ENCODE data around the gene KNSTRN.

Gene KNSTRN

GRCh38 chr15:40342416-40343320, 39.9 kb upstream of the KNSTRN start:
- no peak overlapping the region for H3K27ac ChIP-seq (ENCODE audit: low read depth, low read length)
- no peaks in the 10 kb centered on the region for H3K9me2 ChIP-seq (replicated peaks; ENCODE audit: insufficient read depth, low read length)
- H3K4me3 ChIP-seq (ENCODE audit: insufficient read depth, low read length, poor library complexity, severe bottlenecking), result no peak overlapping the region
- no peaks in the 10 kb centered on the region for H3K27me3 ChIP-seq (ENCODE audit: low read length)
- no peaks in the 10 kb centered on the region for H3K79me2 ChIP-seq (ENCODE audit: insufficient read depth, low read length)
- no peaks in the 10 kb centered on the region for H4K20me1 ChIP-seq (ENCODE audit: low read depth, low read length)
- H3F3A ChIP-seq (ENCODE audit: insufficient read depth), result no peaks in the 10 kb centered on the region
- no peak overlapping the region for H3K9ac ChIP-seq (ENCODE audit: low read length)
- TF ChIP-seq EZH2phosphoT487 (conservative IDR thresholded peaks at IDR 0.05; ENCODE audit: low read length) (no peak), CTCF (IDR thresholded peaks at IDR 0.05; ENCODE audit: insufficient read depth, low read length, poor library complexity, severe bottlenecking) (no peak)
- H3K4me2 ChIP-seq (ENCODE audit: low read depth, low read length, poor library complexity, severe bottlenecking), result no peak overlapping the region
- no peaks in the 10 kb centered on the region for H3K9me3 ChIP-seq (ENCODE audit: insufficient read depth, low read length)
- no peak overlapping the region for H2AFZ ChIP-seq (ENCODE audit: low read depth, low read length, severe bottlenecking)
- H3K36me3 ChIP-seq (ENCODE audit: low read length), result no peaks in the 10 kb centered on the region

GRCh38 chr15:40343512-40343911, 39.0 kb upstream of the KNSTRN start:
- no peak overlapping the region for H3K27ac ChIP-seq (ENCODE audit: low read depth, low read length)
- H3K9me3 ChIP-seq (ENCODE audit: insufficient read depth, low read length), result no peaks in the 10 kb centered on the region
- no peaks in the 10 kb centered on the region for H3K79me2 ChIP-seq (ENCODE audit: insufficient read depth, low read length)
- H3K9me2 ChIP-seq (replicated peaks; ENCODE audit: insufficient read depth, low read length), result no peaks in the 10 kb centered on the region
- no peaks in the 10 kb centered on the region for H4K20me1 ChIP-seq (ENCODE audit: low read depth, low read length)
- no peak overlapping the region for H3K4me3 ChIP-seq (ENCODE audit: insufficient read depth, low read length, poor library complexity, severe bottlenecking)
- no peak overlapping the region for H3K4me2 ChIP-seq (ENCODE audit: low read depth, low read length, poor library complexity, severe bottlenecking)
- H2AFZ ChIP-seq (ENCODE audit: low read depth, low read length, severe bottlenecking), result no peak overlapping the region
- H3K9ac ChIP-seq (ENCODE audit: low read length), result no peak overlapping the region
- H3F3A ChIP-seq (ENCODE audit: insufficient read depth), result no peaks in the 10 kb centered on the region
- H3K27me3 ChIP-seq (ENCODE audit: low read length), result no peaks in the 10 kb centered on the region
- H3K36me3 ChIP-seq (ENCODE audit: low read length), result no peaks in the 10 kb centered on the region
- TF ChIP-seq CTCF (IDR thresholded peaks at IDR 0.05; ENCODE audit: insufficient read depth, low read length, poor library complexity, severe bottlenecking), result no peak
- no peak for TF ChIP-seq EZH2phosphoT487 (conservative IDR thresholded peaks at IDR 0.05; ENCODE audit: low read length)

GRCh38 chr15:40344217-40344616, 38.3 kb upstream of the KNSTRN start:
- Histone ChIP-seq H3K36me3 (ENCODE audit: low read length) (no peaks in the 10 kb centered on the region), H3K9me3 (ENCODE audit: insufficient read depth, low read length) (no peaks in the 10 kb centered on the region), H4K20me1 (ENCODE audit: low read depth, low read length) (no peaks in the 10 kb centered on the region), H3K9me2 (replicated peaks; ENCODE audit: insufficient read depth, low read length) (no peaks in the 10 kb centered on the region), H3K4me2 (ENCODE audit: low read depth, low read length, poor library complexity, severe bottlenecking) (no peak overlapping the region), H3K27ac (ENCODE audit: low read depth, low read length) (no peak overlapping the region), H2AFZ (ENCODE audit: low read depth, low read length, severe bottlenecking) (no peak overlapping the region), H3K9ac (ENCODE audit: low read length) (no peak overlapping the region), H3K79me2 (ENCODE audit: insufficient read depth, low read length) (no peaks in the 10 kb centered on the region), H3K27me3 (ENCODE audit: low read length) (no peaks in the 10 kb centered on the region), H3K4me3 (ENCODE audit: insufficient read depth, low read length, poor library complexity, severe bottlenecking) (no peak overlapping the region), H3F3A (ENCODE audit: insufficient read depth) (no peaks in the 10 kb centered on the region)
- TF ChIP-seq CTCF (IDR thresholded peaks at IDR 0.05; ENCODE audit: insufficient read depth, low read length, poor library complexity, severe bottlenecking) (no peak), EZH2phosphoT487 (conservative IDR thresholded peaks at IDR 0.05; ENCODE audit: low read length) (no peak)
